ENCODE data around the gene VTI1A.

The VTI1A gene

DNA sequence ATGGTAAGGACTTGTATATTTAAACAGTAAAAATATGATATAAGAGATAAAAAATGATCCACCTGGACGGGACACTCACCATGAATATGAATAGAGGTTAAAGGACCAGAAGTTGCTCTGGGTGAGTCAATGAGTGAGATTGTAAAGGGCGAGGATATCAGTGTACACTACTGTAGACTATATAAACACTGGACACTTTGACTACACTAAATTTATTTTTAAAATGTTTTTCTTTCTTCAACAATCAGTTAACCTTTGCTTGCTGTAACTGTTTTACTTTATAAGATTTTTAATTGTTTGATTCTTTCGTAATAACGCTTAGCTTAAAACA lies 202.8 kb downstream of the VTI1A start:
- no peak for DNase-seq (ENCODE audit: low read depth)
- no peak overlapping the region for H3K4me3 ChIP-seq (ENCODE audit: low read depth, low read length)
- no peak for TF ChIP-seq MYC (IDR thresholded peaks at IDR 0.05; ENCODE audit: low read depth, low read length)
- no peak for TF ChIP-seq POLR2A (IDR thresholded peaks at IDR 0.05; ENCODE audit: extremely low read depth, insufficient read length)
- TF ChIP-seq, protein P1, sequence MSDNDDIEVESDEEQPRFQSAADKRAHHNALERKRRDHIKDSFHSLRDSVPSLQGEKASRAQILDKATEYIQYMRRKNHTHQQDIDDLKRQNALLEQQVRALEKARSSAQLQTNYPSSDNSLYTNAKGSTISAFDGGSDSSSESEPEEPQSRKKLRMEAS (IDR thresholded peaks at IDR 0.05; ENCODE audit: low read depth, low read length): no peak
- TF ChIP-seq, protein P2, sequence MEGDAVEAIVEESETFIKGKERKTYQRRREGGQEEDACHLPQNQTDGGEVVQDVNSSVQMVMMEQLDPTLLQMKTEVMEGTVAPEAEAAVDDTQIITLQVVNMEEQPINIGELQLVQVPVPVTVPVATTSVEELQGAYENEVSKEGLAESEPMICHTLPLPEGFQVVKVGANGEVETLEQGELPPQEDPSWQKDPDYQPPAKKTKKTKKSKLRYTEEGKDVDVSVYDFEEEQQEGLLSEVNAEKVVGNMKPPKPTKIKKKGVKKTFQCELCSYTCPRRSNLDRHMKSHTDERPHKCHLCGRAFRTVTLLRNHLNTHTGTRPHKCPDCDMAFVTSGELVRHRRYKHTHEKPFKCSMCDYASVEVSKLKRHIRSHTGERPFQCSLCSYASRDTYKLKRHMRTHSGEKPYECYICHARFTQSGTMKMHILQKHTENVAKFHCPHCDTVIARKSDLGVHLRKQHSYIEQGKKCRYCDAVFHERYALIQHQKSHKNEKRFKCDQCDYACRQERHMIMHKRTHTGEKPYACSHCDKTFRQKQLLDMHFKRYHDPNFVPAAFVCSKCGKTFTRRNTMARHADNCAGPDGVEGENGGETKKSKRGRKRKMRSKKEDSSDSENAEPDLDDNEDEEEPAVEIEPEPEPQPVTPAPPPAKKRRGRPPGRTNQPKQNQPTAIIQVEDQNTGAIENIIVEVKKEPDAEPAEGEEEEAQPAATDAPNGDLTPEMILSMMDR (IDR thresholded peaks at IDR 0.05; ENCODE audit: low read depth, low read length): no peak

DNA sequence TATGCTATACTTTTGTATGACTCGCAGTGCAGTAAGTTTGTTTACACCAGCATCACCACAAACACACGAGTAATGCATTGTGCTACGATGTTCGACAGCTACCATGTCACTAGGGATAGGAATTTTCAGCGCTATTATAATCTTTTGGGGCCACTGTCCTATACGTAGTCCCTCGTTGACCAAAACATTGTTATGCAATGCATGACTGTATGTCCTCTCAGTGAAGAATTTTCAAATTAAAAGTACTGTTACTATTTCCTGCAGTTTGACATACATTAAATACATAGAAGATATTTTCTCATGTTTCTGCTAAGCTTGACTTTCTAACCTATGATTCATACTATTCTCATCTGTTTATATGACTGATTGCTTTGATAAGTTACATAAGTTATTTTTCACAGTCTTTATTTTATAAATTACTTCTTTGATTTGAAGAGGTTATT lies 203.6 kb downstream of the VTI1A start:
- H3K4me3 ChIP-seq (ENCODE audit: low read depth, low read length): no peak overlapping the region
- DNase-seq (ENCODE audit: low read depth): no peak
- TF ChIP-seq, protein P1 (IDR thresholded peaks at IDR 0.05; ENCODE audit: low read depth, low read length): no peak
- TF ChIP-seq POLR2A (IDR thresholded peaks at IDR 0.05; ENCODE audit: extremely low read depth, insufficient read length) (no peak), MYC (IDR thresholded peaks at IDR 0.05; ENCODE audit: low read depth, low read length) (no peak)

DNA sequence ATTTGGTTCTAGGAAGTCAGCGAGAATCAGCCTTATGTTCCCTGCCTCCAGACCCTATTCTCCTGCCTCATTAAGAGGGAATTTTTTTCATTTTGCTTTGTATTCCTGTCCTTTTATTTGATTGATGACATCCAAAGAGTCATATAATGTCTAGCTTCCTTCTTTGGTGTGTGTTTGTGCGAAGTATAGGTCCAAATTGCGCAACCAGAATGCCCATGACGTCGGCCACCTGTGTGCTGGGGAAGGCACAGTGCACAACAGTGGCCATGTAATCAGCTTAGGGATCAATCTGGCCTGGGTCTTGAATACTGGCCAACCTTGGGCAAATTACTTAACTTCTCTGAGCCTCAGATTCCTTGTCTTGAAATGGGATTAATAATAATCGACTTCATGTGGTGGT lies 206.2 kb downstream of the VTI1A start:
- no peak for DNase-seq (ENCODE audit: low read depth)
- no peak overlapping the region for H3K4me3 ChIP-seq (ENCODE audit: low read depth, low read length)
- no peak for TF ChIP-seq POLR2A (IDR thresholded peaks at IDR 0.05; ENCODE audit: extremely low read depth, insufficient read length)
- TF ChIP-seq, protein P1 (IDR thresholded peaks at IDR 0.05; ENCODE audit: low read depth, low read length): no peak
- TF ChIP-seq, protein P2 (IDR thresholded peaks at IDR 0.05; ENCODE audit: low read depth, low read length): no peak
- no peak for TF ChIP-seq MYC (IDR thresholded peaks at IDR 0.05; ENCODE audit: low read depth, low read length)

DNA sequence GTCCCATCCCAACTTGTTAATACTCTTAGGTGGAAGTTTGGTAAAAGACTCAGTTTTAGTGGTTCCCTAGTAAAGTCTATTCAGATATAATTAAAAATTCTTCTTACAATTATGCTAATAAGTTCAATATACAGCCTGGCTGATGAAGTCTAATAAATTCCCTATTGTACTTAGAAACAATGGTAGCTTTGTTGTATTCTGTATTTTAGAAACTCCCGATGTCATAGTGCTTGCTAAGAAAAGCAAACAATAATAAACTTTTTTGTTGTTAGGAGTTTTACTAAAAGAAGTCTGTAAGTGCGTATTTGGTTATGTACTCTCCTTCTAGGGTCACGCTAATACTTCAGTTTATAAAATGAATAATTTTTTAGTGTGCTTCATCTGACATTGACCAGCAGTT lies 206.8 kb downstream of the VTI1A start:
- H3K4me3 ChIP-seq (ENCODE audit: low read depth, low read length): no peak overlapping the region
- TF ChIP-seq, protein P2 (IDR thresholded peaks at IDR 0.05; ENCODE audit: low read depth, low read length): no peak
- no peak for TF ChIP-seq MYC (IDR thresholded peaks at IDR 0.05; ENCODE audit: low read depth, low read length)
- TF ChIP-seq, protein P1 (IDR thresholded peaks at IDR 0.05; ENCODE audit: low read depth, low read length): no peak
- TF ChIP-seq POLR2A (IDR thresholded peaks at IDR 0.05; ENCODE audit: extremely low read depth, insufficient read length): no peak
- no peak for DNase-seq (ENCODE audit: low read depth)

DNA sequence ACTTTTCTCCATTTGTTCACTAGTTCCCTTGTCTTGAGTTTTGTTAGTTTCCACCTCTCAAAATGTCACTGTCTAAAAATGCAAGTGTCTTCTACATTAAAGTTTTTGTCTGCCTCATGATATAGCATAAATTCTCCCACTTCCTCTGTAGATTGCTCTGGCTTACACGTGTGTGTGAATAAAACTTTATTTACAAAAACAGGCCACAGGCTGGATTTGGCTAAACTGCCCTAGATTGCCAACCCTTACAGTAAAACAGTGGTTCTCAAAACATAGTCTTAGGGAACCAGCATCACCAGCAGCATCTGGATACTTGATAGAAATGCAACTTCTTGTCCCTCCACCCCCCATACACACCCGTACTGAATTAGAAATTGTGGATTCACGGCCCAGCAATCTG lies 207.8 kb downstream of the VTI1A start:
- TF ChIP-seq, protein P1 (IDR thresholded peaks at IDR 0.05; ENCODE audit: low read depth, low read length): no peak
- TF ChIP-seq MYC (IDR thresholded peaks at IDR 0.05; ENCODE audit: low read depth, low read length) (no peak), POLR2A (IDR thresholded peaks at IDR 0.05; ENCODE audit: extremely low read depth, insufficient read length) (no peak)
- TF ChIP-seq, protein P2 (IDR thresholded peaks at IDR 0.05; ENCODE audit: low read depth, low read length): no peak
- no peak for DNase-seq (ENCODE audit: low read depth)
- H3K4me3 ChIP-seq (ENCODE audit: low read depth, low read length): no peak overlapping the region

DNA sequence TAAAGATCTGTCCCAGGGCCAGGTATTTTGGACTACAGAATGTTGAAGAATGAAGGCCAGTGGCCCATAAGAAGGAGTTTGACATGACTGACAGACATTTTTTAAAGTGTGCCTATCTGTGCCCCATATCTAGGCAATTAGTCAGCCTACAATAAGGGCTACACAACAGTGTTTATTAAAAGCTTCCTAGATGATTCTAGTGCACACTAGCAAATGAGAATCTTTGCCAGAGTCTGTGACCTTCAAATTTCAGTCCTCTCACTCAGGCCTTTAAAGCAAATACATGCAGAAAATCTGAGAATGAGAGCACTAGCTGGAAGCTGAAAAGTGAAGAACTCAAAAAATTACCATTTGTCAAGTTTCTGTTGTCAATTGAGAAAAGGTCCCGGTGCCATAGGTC lies 208.7 kb downstream of the VTI1A start:
- no peak overlapping the region for H3K4me3 ChIP-seq (ENCODE audit: low read depth, low read length)
- DNase-seq (ENCODE audit: low read depth): no peak
- TF ChIP-seq, protein P2 (IDR thresholded peaks at IDR 0.05; ENCODE audit: low read depth, low read length): no peak
- TF ChIP-seq POLR2A (IDR thresholded peaks at IDR 0.05; ENCODE audit: extremely low read depth, insufficient read length) (no peak), MYC (IDR thresholded peaks at IDR 0.05; ENCODE audit: low read depth, low read length) (no peak)
- TF ChIP-seq, protein P1 (IDR thresholded peaks at IDR 0.05; ENCODE audit: low read depth, low read length): no peak

Data from NB4 (cell line).